IMR-90 (cell line): ENCODE results near the gene SLBP. TPM values are rescaled to one million over a fixed set of nuclear protein-coding genes. Genes with fewer than 3 reads are reported as not detected.

Experiments
- ATAC-seq: fragments of 200-7000 bp; cut with Tn5 transposase; 2 replicates; pipeline ENCODE4 v1.9.1; 2020; ENCODE audit warnings: low read depth, mild to moderate bottlenecking, moderate library complexity
- BruUV-seq: library from RNA; stranded (reverse); fragments of 400-500 nt; replicated peaks from 2 replicates; lab custom pipeline; 2021; lab: Mats Ljungman, UMichigan
- CTCF ChIA-PET: fragments of 300-600 bp; formaldehyde crosslinking; extraction: SDS; loops from one replicate; lab custom pipeline; 2021; ENCODE audit warnings: antibody characterized with exemption; lab: Yijun Ruan, JAX
- POLR2A ChIA-PET: fragments of 300-600 bp; sonication (Branson Sonifier 250); formaldehyde crosslinking; loops from one replicate; lab custom pipeline; 2022; ENCODE audit warnings: antibody characterized with exemption; ENCODE audit not compliant: unreplicated experiment; lab: Charles Lee
- DNase-seq: peaks from one replicate; pipeline ENCODE4 v3.0.0; 2013
- H2AFZ ChIP-seq: replicated peaks from 2 replicates; pipeline ENCODE3; 2013; ENCODE audit warnings: low read length, mild to moderate bottlenecking; ENCODE audit not compliant: poor library complexity
- H2AK5ac ChIP-seq: 2 replicates; pipeline ENCODE4 v1.6.1; 2013; ENCODE audit warnings: low read depth, low read length, inconsistent platforms
- H2AK9ac ChIP-seq: replicated peaks from 2 replicates; pipeline ENCODE3; 2013; ENCODE audit warnings: mild to moderate bottlenecking, low read depth, low read length, moderate library complexity; ENCODE audit not compliant: poor library complexity
- H2BK120ac ChIP-seq: 2 replicates; pipeline ENCODE4 v1.6.1; 2013; ENCODE audit warnings: low read depth, low read length, inconsistent platforms
- H2BK15ac ChIP-seq: 3 replicates; pipeline ENCODE4 v1.6.1; 2013; ENCODE audit warnings: low read depth, low read length, inconsistent platforms
- H2BK20ac ChIP-seq: 2 replicates; pipeline ENCODE4 v1.6.1; 2013; ENCODE audit warnings: low read depth, mild to moderate bottlenecking, inconsistent platforms, low read length, moderate library complexity
- H2BK5ac ChIP-seq: 2 replicates; pipeline ENCODE4 v1.6.1; 2013; ENCODE audit warnings: mild to moderate bottlenecking, low read depth, low read length, inconsistent platforms; ENCODE audit not compliant: poor library complexity, severe bottlenecking
- H3K14ac ChIP-seq: replicated peaks from 2 replicates; pipeline ENCODE4 v1.6.1; 2013; ENCODE audit warnings: low read depth, low read length, inconsistent platforms
- H3K18ac ChIP-seq: 2 replicates; pipeline ENCODE4 v1.6.1; 2013; ENCODE audit warnings: low read depth, low read length, control low read depth
- H3K23ac ChIP-seq: 2 replicates; pipeline ENCODE4 v1.6.1; 2013; ENCODE audit warnings: low read depth, low read length, inconsistent platforms
- H3K27ac ChIP-seq: 2 replicates; pipeline ENCODE4 v1.5.1; 2013; ENCODE audit warnings: mild to moderate bottlenecking, control low read depth, low read length; ENCODE audit not compliant: insufficient read depth
- H3K27me3 ChIP-seq: 2 replicates; pipeline ENCODE4 v1.6.1; 2013; ENCODE audit warnings: low read length; ENCODE audit not compliant: control insufficient read depth, insufficient read depth
- H3K36me3 ChIP-seq: 2 replicates; pipeline ENCODE4 v1.6.1; 2013; ENCODE audit warnings: low read length, mixed read lengths; ENCODE audit not compliant: control insufficient read depth, insufficient read depth
- H3K4ac ChIP-seq: 2 replicates; pipeline ENCODE4 v1.6.1; 2013; ENCODE audit warnings: low read depth, low read length, inconsistent platforms
- H3K4me1 ChIP-seq: 2 replicates; pipeline ENCODE4 v1.6.1; 2013; ENCODE audit warnings: low read length, mixed read lengths; ENCODE audit not compliant: control insufficient read depth, insufficient read depth
- H3K4me2 ChIP-seq: 2 replicates; pipeline ENCODE4 v1.6.1; 2013; ENCODE audit warnings: low read depth, mild to moderate bottlenecking, control low read depth, low read length, moderate library complexity
- H3K4me3 ChIP-seq: 2 replicates; pipeline ENCODE4 v1.5.1; 2013; ENCODE audit warnings: low read depth, mild to moderate bottlenecking, control low read depth, low read length, moderate library complexity; ENCODE audit not compliant: insufficient read depth
- H3K56ac ChIP-seq: 2 replicates; pipeline ENCODE4 v1.6.1; 2013; ENCODE audit warnings: low read length, inconsistent platforms; ENCODE audit not compliant: insufficient read depth; ENCODE audit errors: extremely low read depth
- H3K79me1 ChIP-seq, 2 experiments: 2 replicates each; pipeline ENCODE4 v1.6.1; 2013; ENCODE audit warnings: low read length in 2 of 2, inconsistent platforms in 1 of 2, low read depth in 1 of 2
- H3K9ac ChIP-seq: 2 replicates; pipeline ENCODE4 v1.6.1; 2013; ENCODE audit warnings: low read depth, low read length, control low read depth
- H3K9me1 ChIP-seq: 2 replicates; pipeline ENCODE4 v1.6.1; 2013; ENCODE audit warnings: low read length, inconsistent platforms; ENCODE audit not compliant: insufficient read depth
- H3K9me3 ChIP-seq: 2 replicates; pipeline ENCODE4 v1.6.1; 2013; ENCODE audit warnings: low read length; ENCODE audit not compliant: control insufficient read depth, insufficient read depth
- H4K20me1 ChIP-seq: 2 replicates; pipeline ENCODE4 v1.6.1; 2013; ENCODE audit warnings: low read length, inconsistent platforms; ENCODE audit not compliant: insufficient read depth
- H4K5ac ChIP-seq: 2 replicates; pipeline ENCODE4 v1.6.1; 2013; ENCODE audit warnings: mild to moderate bottlenecking, low read depth, low read length, control low read depth
- H4K8ac ChIP-seq, 2 experiments: 2 replicates each; pipeline ENCODE4 v1.6.1; 2013; ENCODE audit warnings: low read depth in 2 of 2, low read length in 2 of 2, control low read depth in 1 of 2, inconsistent platforms in 1 of 2
- H4K91ac ChIP-seq: 2 replicates; pipeline ENCODE4 v1.6.1; 2013; ENCODE audit warnings: low read depth, low read length, inconsistent platforms; ENCODE audit not compliant: insufficient read depth
- BHLHE40 ChIP-seq: fragments of 150-350 bp; IDR thresholded peaks from 2 replicates; pipeline ENCODE4 v1.6.1; 2016; ENCODE audit warnings: mild to moderate bottlenecking, low read depth, low read length
- CEBPB ChIP-seq: IDR thresholded peaks from 2 replicates; pipeline ENCODE4 v1.6.1; 2012; ENCODE audit warnings: low read depth, low read length, improper control_type of control experiment
- MXI1 ChIP-seq: IDR thresholded peaks from 2 replicates; pipeline ENCODE4 v1.6.1; 2012; ENCODE audit warnings: low read depth, mild to moderate bottlenecking, low read length, moderate library complexity, borderline replicate concordance
- USF2 ChIP-seq: fragments of 150-350 bp; IDR thresholded peaks from 2 replicates; pipeline ENCODE4 v1.6.1; 2017; ENCODE audit warnings: mild to moderate bottlenecking, antibody characterized with exemption, low read length, low read depth
- WGBS, 2 experiments: methylation state at CpG; one replicate each; pipeline versions ENCODE4 v1.1.5 to v1.1.7; 2013; ENCODE audit warnings: missing lambda C conversion rate in 2 of 2; ENCODE audit not compliant: insufficient read length in 1 of 2; ENCODE audit errors: extremely low coverage in 2 of 2; 5-methylcytosine and 5-hydroxymethylcytosine counted together
- dilution Hi-C: fragments of 300-500 bp; cut with HindIII; formaldehyde crosslinking; loops from one replicate; pipeline ENCODE4 v1.14.3; 2018; ENCODE audit warnings: low sequenced_read_pairs; ENCODE audit not compliant: unreplicated experiment
- in situ Hi-C: fragments of 300-500 bp; cut with MboI; formaldehyde crosslinking; loops from 3 replicates; pipeline ENCODE4 v1.14.3; 2019; ENCODE audit warnings: low sequenced_read_pairs, inconsistent platforms, mixed read lengths
- intact Hi-C: fragments of 100-400 bp; cut with micrococcal nuclease; formaldehyde crosslinking; loops from 2 replicates; pipeline ENCODE4 v1.10.0; 2022
- polyA plus RNA-seq, 3 experiments: library from polyadenylated mRNA; depleted of rRNA; stranded (reverse); fragments of >200 nt; gene quantifications; 2 replicates each; pipeline ENCODE4 v1.2.3, GENCODE V29; 2012; ENCODE audit warnings: low replicate concordance in 1 of 3
- total RNA-seq: library from RNA; depleted of rRNA; stranded (reverse); fragments of >200 nt; gene quantifications from 2 replicates; pipeline ENCODE4 v1.2.3, GENCODE V29; 2012

The SLBP gene
- total and polyA plus RNA-seq, 2 of the 4 experiments (the other 2 are of a cell fraction) = 64.9 to 66.1 TPM

- no peak overlapping the region for H4K5ac ChIP-seq
- no peaks in the 10 kb centered on the region for H4K20me1 ChIP-seq
- no peak overlapping the region for H4K8ac ChIP-seq
- in situ Hi-C loops = no loop called here
- DNase-seq (no peak), ATAC-seq (no peak)
- TF ChIP-seq CEBPB = no peak
- TF ChIP-seq USF2 = no peak
- no peak for TF ChIP-seq BHLHE40
- no peak for TF ChIP-seq MXI1
- H3K27ac ChIP-seq = no peak overlapping the region
- POLR2A ChIA-PET = no interaction called here
- no peak overlapping the region for H2AFZ ChIP-seq
- dilution Hi-C loops = no loop called here
- intact Hi-C loops = no loop called here
- H3K36me3 ChIP-seq = no peaks in the 10 kb centered on the region
- H3K79me1 ChIP-seq = no peaks in the 10 kb centered on the region
- no peaks in the 10 kb centered on the region; the same call in 1 of the 2 replicates for H3K27me3 ChIP-seq
- H2BK15ac ChIP-seq = no peak overlapping the region
- H2BK5ac ChIP-seq = no peak overlapping the region
- no peak overlapping the region for H3K23ac ChIP-seq
- H3K4me3 ChIP-seq = no peak overlapping the region
- no peak overlapping the region for H3K14ac ChIP-seq
- CTCF ChIA-PET = no interaction called here
- H3K9me1 ChIP-seq = no peaks in the 10 kb centered on the region
- no peak overlapping the region for H3K4ac ChIP-seq
- no peak overlapping the region for H3K9ac ChIP-seq
- H2AK5ac ChIP-seq = no peak overlapping the region
- H3K56ac ChIP-seq = no peak overlapping the region
- no peak overlapping the region for H2BK20ac ChIP-seq
- no peak overlapping the region for H2BK120ac ChIP-seq
- BruUV-seq = no TSS peak
- H3K18ac ChIP-seq = no peak overlapping the region
- 84% methylated on average over 3 of the region's 18 CpGs; no CpG with 5 or more reads in 1 of the 2 experiments for WGBS, 2 experiments
- H2AK9ac ChIP-seq = no peak overlapping the region
- no peaks in the 10 kb centered on the region for H3K9me3 ChIP-seq
- no peak overlapping the region for H3K4me2 ChIP-seq
- no peaks in the 10 kb centered on the region for H3K4me1 ChIP-seq
- H4K91ac ChIP-seq = no peak overlapping the region
These were observed 44.0 kb upstream of the SLBP start for GRCh38 chr4:1756079-1756478.
